ENCODE measurements around the gene PLCZ1.
"Not testable (repeated sequence)": the region's sequence is repeated elsewhere in the genome, so short reads cannot be mapped to it uniquely, and the experiment has no call there.

Gene PLCZ1

GRCh38 chr12:18703321-18703720 lies 34.5 kb downstream of the PLCZ1 start:
- DNase-seq (ENCODE audit: low read depth, low spot score): no peak

- DNase-seq (ENCODE audit: low read depth, low spot score): no peak
Observed at GRCh38 chr12:18700271-18700670, 37.5 kb downstream of the PLCZ1 start.

GRCh38 chr12:18696971-18697602 lies 40.7 kb downstream of the PLCZ1 start:
- no peak for DNase-seq (ENCODE audit: low read depth, low spot score)

- not testable (repeated sequence) for DNase-seq (ENCODE audit: low read depth, low spot score)
Observed at GRCh38 chr12:18693986-18694385, 43.8 kb downstream of the PLCZ1 start.

DNA sequence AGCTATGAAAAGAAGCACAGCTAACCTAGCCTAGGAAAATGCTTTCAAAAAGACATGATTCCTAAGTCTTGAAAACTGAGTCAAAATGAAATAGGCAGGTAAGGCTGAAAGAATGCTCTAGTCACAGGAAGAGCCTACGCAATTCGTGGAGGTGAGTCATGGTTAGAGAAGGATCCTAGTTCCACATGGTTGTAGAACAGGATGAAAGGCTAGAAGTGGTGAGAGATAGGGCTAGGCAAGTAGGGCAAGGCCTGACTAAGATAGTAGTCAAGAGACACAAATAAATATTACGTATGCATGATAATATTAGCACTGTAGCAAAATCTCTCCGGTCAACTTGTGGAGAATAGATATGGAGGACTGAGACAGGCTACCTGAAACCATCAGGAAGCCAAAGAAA lies 47.2 kb downstream of the PLCZ1 start:
- DNase-seq (ENCODE audit: low read depth, low spot score): no peak

- no peak for DNase-seq (ENCODE audit: low read depth, low spot score)
Observed at GRCh38 chr12:18689771-18690170, 48.0 kb downstream of the PLCZ1 start.

DNA sequence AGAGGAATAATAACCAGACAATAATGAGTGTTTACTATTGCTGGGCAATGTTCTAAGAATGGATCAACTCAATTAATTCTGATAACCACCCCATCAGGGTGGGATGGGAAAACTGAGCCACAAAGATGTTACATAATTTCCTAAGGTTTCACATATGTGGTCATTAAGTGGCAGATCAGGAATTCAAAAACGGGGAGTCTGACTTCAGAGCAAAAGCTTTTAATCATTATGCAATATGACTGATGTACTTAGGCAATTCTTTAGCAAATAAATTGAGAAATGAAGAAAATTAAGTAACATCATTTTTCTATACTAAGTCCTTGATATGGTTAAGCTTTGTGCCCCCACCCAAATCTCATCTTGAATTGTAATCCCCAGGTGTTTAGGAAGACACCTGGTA lies 53.4 kb downstream of the PLCZ1 start:
- DNase-seq (ENCODE audit: low read depth, low spot score): no peak

DNA sequence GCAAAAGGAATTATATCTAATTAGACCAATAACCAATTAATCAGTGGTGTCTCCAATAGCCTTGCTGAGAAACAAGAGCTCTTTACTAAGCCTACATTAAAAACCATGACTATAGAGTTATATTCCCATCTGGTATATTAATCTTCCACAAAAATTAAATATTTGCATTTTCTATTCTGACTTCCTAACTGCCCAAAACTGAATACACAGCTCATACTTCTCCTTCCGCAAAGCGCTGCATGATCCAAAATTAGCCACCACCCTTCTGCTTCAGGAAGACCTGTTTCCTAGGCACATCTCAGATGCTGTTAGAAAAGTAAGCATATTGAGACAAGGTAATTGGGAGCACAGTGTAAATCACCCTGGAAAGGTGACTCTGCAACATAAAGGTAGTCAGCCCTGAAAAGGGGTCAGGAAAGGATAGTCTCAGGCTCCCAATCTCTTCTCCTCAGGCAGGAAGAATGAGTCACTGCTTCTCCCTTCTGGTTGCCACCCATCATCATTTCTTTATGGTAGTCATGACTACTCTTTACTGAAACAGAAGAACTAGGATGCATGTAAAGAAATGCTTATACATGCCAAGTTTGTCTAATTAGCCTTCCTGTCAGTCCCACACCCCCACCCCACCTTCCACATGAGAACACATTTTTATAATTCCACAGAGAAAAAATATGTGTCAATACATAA lies 54.3 kb downstream of the PLCZ1 start:
- DNase-seq (ENCODE audit: low read depth, low spot score): no peak

- DNase-seq (ENCODE audit: low read depth, low spot score): no peak
Observed at GRCh38 chr12:18681818-18682217, 56.0 kb downstream of the PLCZ1 start.

GRCh38 chr12:18676996-18677588 lies 60.7 kb downstream of the PLCZ1 start:
- DNase-seq (ENCODE audit: low read depth, low spot score): no peak

DNA sequence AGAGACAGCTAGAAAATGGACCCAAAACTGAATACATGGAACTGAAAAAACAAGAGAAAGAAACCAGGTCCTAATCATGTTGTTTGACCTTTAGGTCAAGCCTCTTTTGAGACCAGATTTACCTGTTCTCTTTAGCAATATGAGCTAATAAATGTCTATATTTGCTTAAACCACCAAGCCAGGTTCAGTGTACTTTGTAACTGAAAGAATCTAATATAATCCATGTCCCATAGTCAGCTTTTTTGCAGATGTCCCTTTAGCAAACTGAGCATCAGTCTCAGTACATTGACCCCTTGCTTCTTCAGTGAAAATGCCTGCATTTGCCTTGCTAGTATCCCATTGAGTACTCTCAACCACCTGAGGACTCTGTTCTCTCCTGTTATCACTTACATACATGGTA lies 61.7 kb downstream of the PLCZ1 start:
- no peak for DNase-seq (ENCODE audit: low read depth, low spot score)

GRCh38 chr12:18658829-18659228 lies 79.0 kb downstream of the PLCZ1 start:
- DNase-seq (ENCODE audit: low read depth, low spot score): no peak

DNA sequence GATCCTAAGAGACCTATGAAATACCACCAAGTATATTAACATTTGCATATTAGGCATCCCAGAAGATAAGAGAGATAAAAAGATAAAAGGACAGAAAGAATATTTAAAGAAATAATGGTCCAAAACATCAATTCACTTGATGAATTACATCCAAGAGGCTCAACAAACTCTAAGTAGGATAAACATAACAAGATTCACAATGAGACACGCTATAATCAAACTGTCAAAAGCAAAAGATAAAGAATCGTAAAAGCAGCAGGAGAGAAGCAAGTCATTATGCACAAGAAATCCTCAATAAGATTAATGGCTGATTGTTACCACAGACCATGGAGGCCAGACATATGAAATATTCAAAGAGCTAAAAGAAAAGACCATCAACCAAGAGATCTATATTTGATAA lies 79.6 kb downstream of the PLCZ1 start:
- no peak for DNase-seq (ENCODE audit: low read depth, low spot score)

- DNase-seq (ENCODE audit: low read depth, low spot score): no peak
Observed at GRCh38 chr12:18655351-18655750, 82.5 kb downstream of the PLCZ1 start.

- DNase-seq (ENCODE audit: low read depth, low spot score): no peak
Observed at GRCh38 chr12:18653465-18653864, 84.3 kb downstream of the PLCZ1 start.

GRCh38 chr12:18652596-18652995 lies 85.2 kb downstream of the PLCZ1 start:
- DNase-seq (ENCODE audit: low read depth, low spot score): no peak

GRCh38 chr12:18651525-18651924 lies 86.3 kb downstream of the PLCZ1 start:
- no peak for DNase-seq (ENCODE audit: low read depth, low spot score)

DNA sequence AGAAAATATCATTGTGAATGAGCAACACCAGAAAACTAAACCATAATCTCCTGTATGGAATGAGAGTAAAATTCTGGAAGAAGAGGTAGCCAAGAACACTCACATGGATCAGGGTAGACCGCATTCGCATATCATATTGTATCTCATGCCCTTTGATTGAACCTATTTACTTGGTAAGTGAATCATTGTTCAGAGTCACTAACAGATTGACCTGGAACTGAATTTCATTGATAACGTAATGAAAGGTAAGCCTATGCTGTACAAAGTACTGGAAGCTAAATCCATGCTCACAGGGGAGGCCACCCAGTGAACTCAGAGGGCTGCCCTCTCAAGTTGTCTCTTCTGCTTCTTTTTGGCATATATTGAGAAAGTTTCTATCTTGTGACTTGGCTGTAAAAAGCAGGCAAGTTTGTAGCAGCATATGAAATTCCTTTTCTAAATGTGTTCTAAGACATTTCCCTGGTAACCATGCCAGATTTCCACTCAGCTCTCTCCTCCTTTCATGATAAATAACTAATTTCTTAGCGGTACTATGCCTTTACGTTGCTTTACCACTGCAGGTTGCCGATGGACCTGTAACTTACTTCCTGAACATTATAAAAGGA lies 91.4 kb downstream of the PLCZ1 start:
- no peak for DNase-seq (ENCODE audit: low read depth, low spot score)

- no peak for DNase-seq (ENCODE audit: low read depth, low spot score)
Observed at GRCh38 chr12:18644564-18644963, 93.2 kb downstream of the PLCZ1 start.

DNA sequence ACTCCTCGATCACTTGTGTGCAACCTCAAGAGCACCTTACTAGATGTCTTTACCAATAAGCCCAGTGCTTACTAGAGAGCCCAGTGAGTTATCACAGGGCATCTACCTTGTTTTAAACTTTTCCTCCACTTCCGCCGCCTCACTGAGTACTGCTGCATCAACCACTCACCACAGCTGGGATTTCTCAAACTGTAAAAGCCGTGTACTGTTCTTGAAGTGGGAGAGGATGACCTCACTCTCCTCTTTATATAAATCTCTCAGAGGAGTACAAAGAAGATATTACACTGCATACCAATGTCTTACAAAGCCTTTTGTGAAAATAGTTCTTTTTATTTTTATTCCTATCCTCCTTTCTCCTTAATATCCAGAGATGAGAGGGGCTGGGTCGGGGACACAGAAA lies 94.1 kb downstream of the PLCZ1 start:
- no peak for DNase-seq (ENCODE audit: low read depth, low spot score)

DNA sequence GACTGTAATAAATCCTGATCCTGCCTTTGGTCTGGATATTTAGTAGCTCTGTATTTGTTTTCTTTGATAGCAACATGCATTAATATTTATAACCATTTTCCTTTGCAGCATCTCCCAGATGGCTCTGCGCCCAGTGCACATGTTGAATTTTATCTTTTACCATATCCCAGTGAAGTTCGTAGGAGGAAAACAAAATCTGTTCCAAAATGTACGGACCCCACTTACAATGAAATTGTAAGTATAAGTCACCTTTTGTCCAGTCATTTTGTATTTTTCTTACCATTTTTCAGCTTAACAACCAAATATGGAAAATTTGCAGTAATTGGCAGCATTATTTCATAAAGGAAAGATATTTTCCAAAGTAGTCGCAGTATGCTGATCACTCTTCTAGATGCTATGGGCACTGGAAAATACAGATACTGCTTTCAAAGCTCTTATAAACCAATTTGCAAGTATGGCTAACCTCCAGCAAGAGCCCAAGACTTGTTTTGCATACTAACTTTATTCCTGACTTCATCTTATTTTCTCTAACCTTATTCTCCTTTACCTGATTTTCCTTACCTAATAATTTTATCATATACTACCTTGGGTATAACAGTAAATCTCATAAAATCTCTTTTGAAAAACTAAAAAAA lies 97.4 kb downstream of the PLCZ1 start:
- no peak for DNase-seq (ENCODE audit: low read depth, low spot score)

DNA sequence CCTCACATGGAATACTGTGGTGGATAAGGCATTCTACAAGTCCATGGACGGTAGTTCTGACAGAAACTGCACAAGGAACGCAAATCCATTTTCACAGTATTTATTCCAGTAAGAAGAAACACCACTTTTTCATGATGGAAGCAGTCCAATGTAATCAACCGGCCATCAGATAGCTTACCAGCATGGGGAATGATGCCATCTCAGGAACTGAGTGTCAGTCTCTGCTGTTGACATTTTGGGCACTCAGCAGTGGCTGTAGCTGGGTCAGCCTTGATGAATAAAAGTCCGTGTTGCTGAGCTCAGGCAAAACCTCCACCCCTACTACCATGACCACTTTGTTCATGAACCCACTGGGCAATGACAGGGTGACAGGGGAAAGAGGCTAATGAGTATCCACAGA lies 103.4 kb downstream of the PLCZ1 start:
- DNase-seq (ENCODE audit: low read depth, low spot score): no peak
